ENCODE data around the gene TRIO.

Gene TRIO

DNA sequence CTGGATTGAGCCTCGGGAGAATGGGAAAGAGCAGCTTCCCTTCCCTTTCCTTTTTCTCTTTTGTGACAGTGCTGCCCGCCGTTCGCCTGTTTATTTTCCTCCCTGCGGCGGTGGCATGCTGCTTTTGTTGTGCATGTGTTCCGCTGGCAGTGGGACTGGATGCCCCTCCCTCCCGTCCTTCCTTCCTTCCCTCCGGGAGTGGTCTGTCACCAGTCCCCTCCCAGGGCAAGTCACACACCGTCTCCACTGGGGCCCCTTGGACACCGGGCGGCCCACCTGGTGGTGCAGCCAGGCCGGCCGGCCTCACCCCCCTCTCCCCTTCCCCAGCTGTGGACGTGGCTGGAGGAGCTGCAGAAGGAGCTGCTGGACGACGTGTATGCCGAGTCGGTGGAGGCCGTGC lies 214.7 kb downstream of the TRIO start:
- Histone ChIP-seq H3K9ac (ENCODE audit: insufficient read length) (no peak overlapping the region), H3K4me3 (no peak overlapping the region), H3K36me3 (ENCODE audit: insufficient read depth, low read length) (peaks cover 3% of the 10 kb centered on the region; the same call in 1 of the 2 replicates), H3K9me3 (ENCODE audit: low read depth, low read length) (no peaks in the 10 kb centered on the region), H3K27ac (no peak overlapping the region)
- DNase-seq (ENCODE audit: low read depth, low spot score), result no peak
- TF ChIP-seq POLR2AphosphoS5 (IDR thresholded peaks at IDR 0.05; ENCODE audit: borderline replicate concordance, low read depth, low read length) (no peak), EZH2 (IDR thresholded peaks at IDR 0.05) (no peak), FOXP2 (optimal IDR thresholded peaks at IDR 0.05; ENCODE audit: control extremely low read depth, extremely low read length, insufficient read depth) (no peak)

DNA sequence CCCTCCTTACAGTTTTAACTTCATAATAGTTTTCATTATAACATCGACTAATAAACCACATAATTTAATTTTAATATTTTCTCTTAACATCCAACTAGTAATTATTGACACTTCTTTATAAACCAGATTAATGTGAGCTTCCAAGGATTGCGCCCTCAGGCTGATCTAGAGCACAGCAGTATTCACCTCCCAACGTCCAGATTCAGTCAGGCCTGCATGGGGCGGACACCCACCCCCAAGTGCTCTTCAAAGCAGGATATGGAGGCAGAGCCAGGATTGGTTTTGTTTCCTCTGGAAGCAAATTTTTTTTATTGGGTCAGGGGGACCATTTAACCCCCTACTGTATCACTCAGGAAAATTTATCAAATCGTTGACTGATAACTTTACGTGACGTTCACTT lies 215.4 kb downstream of the TRIO start:
- Histone ChIP-seq H3K9me3 (ENCODE audit: low read depth, low read length) (no peaks in the 10 kb centered on the region), H3K36me3 (ENCODE audit: insufficient read depth, low read length) (peaks cover 4% of the 10 kb centered on the region; the same call in 1 of the 2 replicates)

DNA sequence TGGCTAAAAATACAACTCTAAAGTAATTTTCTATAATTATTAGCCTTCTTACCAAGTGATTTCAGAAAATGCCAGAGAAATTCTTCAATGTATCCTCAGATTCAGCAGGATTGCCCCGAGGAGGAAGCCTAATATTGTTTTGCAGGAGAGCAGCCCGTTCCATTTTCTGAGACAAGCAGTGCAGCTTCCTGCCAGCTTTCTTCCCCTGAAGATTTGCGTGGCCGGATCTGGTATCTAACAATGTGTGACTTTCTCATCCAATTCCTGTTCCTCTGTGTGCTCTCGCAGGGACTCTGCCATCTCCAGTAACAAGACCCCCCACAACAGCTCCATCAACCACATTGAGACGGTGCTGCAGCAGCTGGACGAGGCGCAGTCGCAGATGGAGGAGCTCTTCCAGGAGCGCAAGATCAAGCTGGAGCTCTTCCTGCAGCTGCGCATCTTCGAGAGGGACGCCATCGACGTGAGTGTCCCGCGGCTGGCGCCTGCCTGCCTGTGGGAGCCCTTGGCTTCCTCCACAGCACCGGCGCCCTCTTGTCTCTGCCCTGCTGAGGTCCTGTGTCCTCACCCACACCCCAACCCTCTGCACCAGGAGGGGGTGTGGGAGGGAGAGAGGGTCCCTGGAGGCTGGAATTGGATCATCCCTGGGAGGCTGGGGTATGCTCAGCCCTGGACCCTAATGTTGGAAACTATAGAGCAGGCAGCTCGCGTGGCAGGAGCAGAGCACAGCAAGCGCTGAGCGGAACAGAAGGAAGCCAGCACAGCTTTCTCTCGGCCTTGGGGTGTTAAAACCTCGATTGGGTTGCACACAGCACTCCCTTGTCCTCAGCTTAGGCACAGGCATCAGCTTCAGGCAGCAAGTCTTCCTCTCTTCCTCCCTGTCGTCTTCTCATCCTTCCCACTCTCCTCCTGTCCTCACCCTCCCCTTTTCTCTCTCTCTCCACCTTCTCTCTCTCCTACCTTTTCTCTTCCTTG lies 216.2 kb downstream of the TRIO start:
- Histone ChIP-seq H3K9me3 (ENCODE audit: low read depth, low read length) (no peaks in the 10 kb centered on the region), H3K4me3 (no peak overlapping the region), H3K36me3 (ENCODE audit: insufficient read depth, low read length) (peaks cover 10% of the 10 kb centered on the region; the same call in 1 of the 2 replicates), H3K27ac (no peak overlapping the region), H3K9ac (ENCODE audit: insufficient read length) (no peak overlapping the region)
- DNase-seq (ENCODE audit: low read depth, low spot score), result no peak
- TF ChIP-seq EZH2 (IDR thresholded peaks at IDR 0.05), result no peak

More for the DNA sequence above, 215.4 kb downstream of the TRIO start:
- H3K27ac ChIP-seq, result no peak overlapping the region
- no peak for DNase-seq (ENCODE audit: low read depth, low spot score)
- no peak overlapping the region for H3K4me3 ChIP-seq
- TF ChIP-seq EZH2 (IDR thresholded peaks at IDR 0.05) (no peak), POLR2AphosphoS5 (IDR thresholded peaks at IDR 0.05; ENCODE audit: borderline replicate concordance, low read depth, low read length) (no peak), FOXP2 (optimal IDR thresholded peaks at IDR 0.05; ENCODE audit: control extremely low read depth, extremely low read length, insufficient read depth) (no peak)
- no peak overlapping the region for H3K9ac ChIP-seq (ENCODE audit: insufficient read length)

DNA sequence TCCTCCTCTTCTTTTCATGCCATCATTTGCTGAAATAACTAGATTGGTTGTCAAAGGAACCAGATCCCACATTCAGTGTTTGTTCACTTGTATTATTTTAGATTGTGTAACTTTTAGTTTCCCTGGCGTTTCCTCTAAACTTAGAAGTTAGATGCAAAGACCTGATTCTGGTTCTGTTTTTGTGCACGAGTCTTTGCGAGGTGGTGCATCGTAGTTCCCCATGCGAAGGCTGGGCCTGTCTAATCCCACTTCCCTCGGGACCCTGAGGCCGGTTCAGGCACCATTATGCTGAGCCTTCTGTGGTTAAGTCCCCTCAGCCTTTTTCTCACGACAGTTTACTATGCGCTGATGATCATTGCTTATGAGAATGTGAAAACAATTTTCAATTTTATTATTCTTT lies 219.3 kb downstream of the TRIO start:
- no peak for TF ChIP-seq FOXP2 (optimal IDR thresholded peaks at IDR 0.05; ENCODE audit: control extremely low read depth, extremely low read length, insufficient read depth)
- TF ChIP-seq EZH2 (IDR thresholded peaks at IDR 0.05), result no peak
- H3K4me3 ChIP-seq, result no peak overlapping the region
- peaks cover 34% of the 10 kb centered on the region; the same call in 1 of the 2 replicates for H3K36me3 ChIP-seq (ENCODE audit: insufficient read depth, low read length)
- no peak for DNase-seq (ENCODE audit: low read depth, low spot score)
- H3K9me3 ChIP-seq (ENCODE audit: low read depth, low read length), result no peaks in the 10 kb centered on the region
- no peak overlapping the region for H3K9ac ChIP-seq (ENCODE audit: insufficient read length)
- no peak overlapping the region for H3K27ac ChIP-seq

DNA sequence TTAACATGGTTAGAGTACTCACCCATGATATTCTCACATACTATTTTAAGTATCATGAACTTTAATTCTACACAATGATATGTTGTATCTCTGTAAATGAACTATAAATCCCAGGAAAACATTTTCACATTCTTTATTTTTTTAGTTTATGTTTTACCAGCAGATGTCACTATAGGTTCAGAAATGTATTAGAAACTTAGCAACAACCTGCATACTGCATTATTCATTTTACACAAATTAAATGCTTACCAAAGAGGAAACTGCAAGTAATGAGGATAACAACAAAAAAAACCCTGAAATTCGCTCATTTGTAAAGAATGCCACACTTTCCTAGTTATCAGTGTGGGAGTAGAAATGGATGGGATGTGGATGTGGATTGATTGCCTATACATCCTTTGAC lies 221.0 kb downstream of the TRIO start:
- Histone ChIP-seq H3K9me3 (ENCODE audit: low read depth, low read length) (no peaks in the 10 kb centered on the region), H3K4me3 (no peak overlapping the region), H3K27ac (no peak overlapping the region), H3K36me3 (ENCODE audit: insufficient read depth, low read length) (peaks cover 44% of the 10 kb centered on the region; the same call in 1 of the 2 replicates), H3K9ac (ENCODE audit: insufficient read length) (no peak overlapping the region)
- no peak for DNase-seq (ENCODE audit: low read depth, low spot score)
- TF ChIP-seq EZH2 (IDR thresholded peaks at IDR 0.05), result no peak
- TF ChIP-seq FOXP2 (optimal IDR thresholded peaks at IDR 0.05; ENCODE audit: control extremely low read depth, extremely low read length, insufficient read depth), result no peak
- no peak for TF ChIP-seq POLR2AphosphoS5 (IDR thresholded peaks at IDR 0.05; ENCODE audit: borderline replicate concordance, low read depth, low read length)

DNA sequence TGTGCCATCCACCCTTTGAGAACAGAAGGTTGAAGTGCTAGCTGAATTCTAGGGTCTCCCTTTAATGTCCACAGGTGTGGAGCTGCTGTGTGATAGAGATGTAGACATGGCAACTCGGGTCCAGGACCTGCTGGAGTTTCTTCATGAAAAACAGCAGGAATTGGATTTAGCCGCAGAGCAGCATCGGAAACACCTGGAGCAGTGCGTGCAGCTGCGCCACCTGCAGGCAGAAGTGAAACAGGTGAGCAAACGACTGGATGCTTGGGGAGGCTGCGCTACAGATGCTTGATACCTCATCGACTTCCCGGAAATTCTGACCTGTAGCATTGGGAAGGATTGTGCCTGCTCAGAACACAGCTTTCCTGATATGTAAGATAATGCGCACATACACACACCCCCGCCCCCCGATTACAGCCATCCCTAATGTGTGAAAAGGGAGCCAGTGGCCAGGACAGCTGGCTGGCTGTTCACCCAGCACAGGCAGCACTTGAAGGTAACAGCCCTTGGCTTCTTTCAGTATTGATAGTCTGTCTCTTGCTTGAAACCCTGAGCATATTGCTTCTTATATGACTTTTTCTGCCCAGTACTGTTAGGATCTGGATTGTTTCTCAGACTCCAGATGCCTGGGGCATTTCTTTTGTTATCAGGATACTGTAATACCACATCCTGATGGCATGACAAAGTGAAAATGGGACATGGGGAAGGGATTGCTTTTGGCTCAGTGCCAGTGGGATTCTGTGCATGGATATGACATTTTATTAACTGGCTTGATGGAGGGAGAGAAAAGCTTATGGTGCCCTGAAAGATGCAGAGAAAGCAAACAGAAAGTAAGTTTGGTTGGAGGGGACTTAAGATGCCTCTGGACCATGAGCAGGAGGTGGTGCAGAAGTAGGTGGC lies 221.7 kb downstream of the TRIO start:
- Histone ChIP-seq H3K27ac (no peak overlapping the region), H3K4me3 (no peak overlapping the region), H3K9ac (ENCODE audit: insufficient read length) (no peak overlapping the region), H3K36me3 (ENCODE audit: insufficient read depth, low read length) (peaks cover 51% of the 10 kb centered on the region), H3K9me3 (ENCODE audit: low read depth, low read length) (no peaks in the 10 kb centered on the region)
- TF ChIP-seq FOXP2 (optimal IDR thresholded peaks at IDR 0.05; ENCODE audit: control extremely low read depth, extremely low read length, insufficient read depth), result no peak
- TF ChIP-seq EZH2 (IDR thresholded peaks at IDR 0.05), result no peak
- TF ChIP-seq POLR2AphosphoS5 (IDR thresholded peaks at IDR 0.05; ENCODE audit: borderline replicate concordance, low read depth, low read length), result no peak
- no peak for DNase-seq (ENCODE audit: low read depth, low spot score)

DNA sequence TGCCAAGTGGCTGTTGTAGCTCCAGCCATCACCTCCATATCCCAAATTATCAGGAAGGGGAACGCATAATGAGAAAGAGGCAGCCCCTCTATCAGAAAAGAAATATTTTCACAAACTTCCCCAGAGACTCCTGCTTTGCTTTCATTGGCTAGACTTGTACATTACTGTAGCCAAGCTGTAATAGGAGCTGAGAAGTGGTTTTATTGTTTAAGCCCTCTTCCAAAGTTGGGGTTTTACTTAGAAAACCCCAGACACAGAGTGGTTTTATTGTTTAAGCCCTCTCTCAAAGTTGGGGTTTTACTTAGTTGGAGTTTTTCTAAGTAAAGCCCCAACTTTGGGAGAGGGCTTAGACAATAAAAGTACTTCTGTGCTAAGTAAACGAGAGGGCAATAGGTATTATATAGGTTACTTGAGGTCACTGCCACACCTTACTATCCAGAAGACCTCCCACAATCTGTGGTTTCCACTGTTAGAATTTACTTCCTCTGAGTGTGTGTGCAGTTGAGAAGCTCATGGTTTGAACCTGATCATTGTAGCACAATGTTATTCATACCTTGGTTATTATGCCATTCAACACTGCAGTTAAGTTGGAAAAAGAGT lies 222.8 kb downstream of the TRIO start:
- H3K27ac ChIP-seq, result no peak overlapping the region

DNA sequence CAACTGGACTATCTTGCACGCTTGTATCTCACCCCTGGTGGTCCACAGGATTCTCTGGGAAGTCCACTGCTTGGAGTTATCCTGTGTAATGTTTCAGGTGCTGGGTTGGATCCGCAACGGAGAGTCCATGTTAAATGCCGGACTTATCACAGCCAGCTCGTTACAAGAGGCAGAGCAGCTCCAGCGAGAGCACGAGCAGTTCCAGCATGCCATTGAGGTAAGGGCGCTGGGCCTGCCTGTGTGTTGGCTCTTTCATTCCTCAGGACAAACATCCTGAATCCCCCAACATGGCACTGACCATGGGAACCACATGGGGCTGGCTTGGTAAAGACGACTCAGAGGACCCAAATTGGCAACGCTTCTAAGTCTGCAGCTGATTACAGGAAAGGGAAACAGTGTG lies 223.6 kb downstream of the TRIO start:
- peaks cover 49% of the 10 kb centered on the region for H3K36me3 ChIP-seq (ENCODE audit: insufficient read depth, low read length)
- TF ChIP-seq POLR2AphosphoS5 (IDR thresholded peaks at IDR 0.05; ENCODE audit: borderline replicate concordance, low read depth, low read length), result no peak
- no peak for TF ChIP-seq FOXP2 (optimal IDR thresholded peaks at IDR 0.05; ENCODE audit: control extremely low read depth, extremely low read length, insufficient read depth)
- no peak for TF ChIP-seq EZH2 (IDR thresholded peaks at IDR 0.05)
- no peak overlapping the region for H3K27ac ChIP-seq
- no peaks in the 10 kb centered on the region; the same call in 1 of the 2 replicates for H3K9me3 ChIP-seq (ENCODE audit: low read depth, low read length)
- DNase-seq (ENCODE audit: low read depth, low spot score), result no peak
- no peak overlapping the region for H3K4me3 ChIP-seq
- H3K9ac ChIP-seq (ENCODE audit: insufficient read length), result no peak overlapping the region

More for the DNA sequence above, 222.8 kb downstream of the TRIO start:
- Histone ChIP-seq H3K9me3 (ENCODE audit: low read depth, low read length) (no peaks in the 10 kb centered on the region; the same call in 1 of the 2 replicates), H3K36me3 (ENCODE audit: insufficient read depth, low read length) (peaks cover 52% of the 10 kb centered on the region), H3K9ac (ENCODE audit: insufficient read length) (no peak overlapping the region), H3K4me3 (no peak overlapping the region)
- no peak for TF ChIP-seq POLR2AphosphoS5 (IDR thresholded peaks at IDR 0.05; ENCODE audit: borderline replicate concordance, low read depth, low read length)
- TF ChIP-seq EZH2 (IDR thresholded peaks at IDR 0.05), result no peak
- no peak for DNase-seq (ENCODE audit: low read depth, low spot score)
